Measurements from ENCODE around the gene TMEM8B.
"Not testable (repeated sequence)": the region's sequence is repeated elsewhere in the genome, so short reads cannot be mapped to it uniquely, and the experiment has no call there.

The TMEM8B gene

DNA sequence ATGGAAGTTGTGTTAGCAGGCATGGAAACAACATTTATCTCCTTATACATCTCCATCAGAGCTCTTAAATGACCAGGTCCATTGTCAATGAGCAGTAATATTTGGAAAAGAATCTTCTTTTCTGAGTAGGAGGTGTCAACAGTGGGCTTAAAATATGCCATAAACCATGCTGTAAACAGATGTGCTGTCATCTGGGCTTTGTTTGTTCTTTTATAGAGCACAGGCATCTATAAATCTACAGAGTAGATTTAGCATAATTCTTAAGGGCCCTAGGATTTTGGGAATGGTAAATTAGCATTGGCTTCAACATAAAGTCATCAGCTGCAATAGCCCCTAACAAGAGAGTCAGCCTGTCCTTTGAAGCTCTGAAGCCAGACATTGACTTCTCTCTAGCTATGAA is 69.3 kb downstream of the TMEM8B start:
- intact Hi-C loops (cut with DNase I) = no loop called here
- DNase-seq = no peak

DNA sequence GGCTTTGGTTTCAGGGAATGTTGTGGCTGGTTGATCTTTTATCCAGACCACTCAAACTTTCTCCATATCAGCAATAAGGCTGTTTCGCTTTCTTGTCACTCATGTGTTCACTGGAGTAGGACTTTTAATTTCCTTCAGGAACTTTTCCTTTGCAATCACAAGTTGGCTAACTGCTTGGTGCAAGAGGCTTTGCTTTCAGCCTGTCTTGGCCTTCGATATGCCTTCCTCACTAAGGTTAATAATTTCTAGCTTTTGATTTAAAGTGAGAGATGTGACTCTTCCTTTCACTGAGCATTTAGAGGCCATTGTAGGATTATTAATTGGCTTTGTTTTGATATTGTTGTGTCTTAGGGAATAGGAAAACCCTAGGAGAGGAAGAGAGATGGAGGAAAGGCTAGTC is 70.0 kb downstream of the TMEM8B start:
- no peak for DNase-seq
- intact Hi-C loops (cut with DNase I) = no loop called here

GRCh38 chr9:35903049-35903448 is 74.0 kb downstream of the TMEM8B start:
- DNase-seq = no peak
- intact Hi-C loops (cut with DNase I) = loop anchor here (2.0 kb wide), 1 partner anchor 42 kb away; no protein-coding TSS in a partner anchor

GRCh38 chr9:35904338-35904737 is 75.3 kb downstream of the TMEM8B start:
- DNase-seq = no peak
- intact Hi-C loops (cut with DNase I) = no loop called here

GRCh38 chr9:35905051-35905781 is 76.2 kb downstream of the TMEM8B start:
- intact Hi-C loops (cut with DNase I) = no loop called here

GRCh38 chr9:35905912-35906679 is 77.1 kb downstream of the TMEM8B start, which contains the start of gene HRCT1:
Gene HRCT1, plus strand, starts transcription at chr9:35906202. Its CDS starts 86 bp downstream, at chr9:35906288.
- intact Hi-C loops (cut with DNase I) = no loop called here
- DNase-seq = peak in 3 of 10 donors; percentile 41 to 86 (median 82)

More at GRCh38 chr9:35905051-35905781, 76.2 kb downstream of the TMEM8B start:
- DNase-seq = no peak

- intact Hi-C loops (cut with DNase I) = no loop called here
- no peak for DNase-seq
Observed at GRCh38 chr9:35906923-35907699, 78.1 kb downstream of the TMEM8B start.

- intact Hi-C loops (cut with DNase I) = no loop called here
- DNase-seq = no peak
Observed at GRCh38 chr9:35907711-35908503, 78.9 kb downstream of the TMEM8B start.

GRCh38 chr9:35908504-35909125 is 79.6 kb downstream of the TMEM8B start:
- DNase-seq = no peak
- intact Hi-C loops (cut with DNase I) = no loop called here

DNA sequence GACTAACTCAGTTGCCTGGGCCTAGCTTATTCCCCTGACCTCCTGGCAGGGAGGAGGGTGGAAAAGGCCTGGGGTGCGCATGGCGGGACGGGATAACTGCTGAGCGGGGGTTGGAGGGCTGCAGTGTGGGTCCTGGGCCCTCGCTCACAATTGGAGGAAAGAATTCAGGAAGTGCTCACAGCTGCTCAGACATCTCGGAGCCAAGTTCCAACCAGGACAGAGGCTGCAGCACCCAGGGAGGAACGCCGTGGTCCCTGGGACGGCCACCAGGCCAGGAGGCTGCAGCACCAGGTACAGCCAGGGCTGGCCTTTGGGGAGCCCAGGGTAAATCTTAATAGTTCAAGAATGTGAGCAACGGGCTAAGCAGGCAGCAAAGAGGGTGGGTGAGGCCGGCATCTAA is 80.2 kb downstream of the TMEM8B start, which contains the start of gene SPAAR:
SPAAR (plus strand) TSS at position 217 of the 400 bp plus-strand sequence. CDS start 974 bp downstream, outside the sequence.
- DNase-seq = no peak
- intact Hi-C loops (cut with DNase I) = no loop called here

GRCh38 chr9:35909687-35910612 is 80.9 kb downstream of the TMEM8B start:
- intact Hi-C loops (cut with DNase I) = no loop called here

GRCh38 chr9:35910613-35911359 is 81.8 kb downstream of the TMEM8B start:
- no peak for DNase-seq

More at GRCh38 chr9:35909687-35910612, 80.9 kb downstream of the TMEM8B start:
- peak in 1 of 10 donors; percentile 79 for DNase-seq

DNA sequence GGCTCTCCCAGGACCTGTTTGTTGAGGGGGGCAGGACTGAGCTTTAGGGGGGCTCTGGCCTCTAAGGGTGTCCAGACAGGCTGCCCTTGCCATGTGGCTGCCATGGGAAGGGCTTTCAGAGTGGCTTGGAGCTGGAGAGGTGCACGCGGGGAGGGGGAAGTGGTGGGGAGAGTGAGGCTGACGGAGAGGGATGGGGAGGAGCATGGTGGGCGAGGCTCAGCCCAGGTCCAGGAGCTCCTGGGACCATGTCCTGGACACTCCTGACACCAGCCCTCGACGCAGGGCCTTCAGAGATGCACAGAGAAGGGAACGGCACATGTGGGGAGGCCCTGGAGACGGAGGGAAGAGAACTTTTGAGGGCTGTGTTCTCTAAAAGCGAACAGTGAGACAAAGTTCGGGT is 82.7 kb downstream of the TMEM8B start:
- intact Hi-C loops (cut with DNase I) = no loop called here
- DNase-seq = no peak

More at GRCh38 chr9:35910613-35911359, 81.8 kb downstream of the TMEM8B start:
- intact Hi-C loops (cut with DNase I) = no loop called here

GRCh38 chr9:35912791-35913400 is 83.9 kb downstream of the TMEM8B start:
- no peak for DNase-seq
- intact Hi-C loops (cut with DNase I) = no loop called here

DNA sequence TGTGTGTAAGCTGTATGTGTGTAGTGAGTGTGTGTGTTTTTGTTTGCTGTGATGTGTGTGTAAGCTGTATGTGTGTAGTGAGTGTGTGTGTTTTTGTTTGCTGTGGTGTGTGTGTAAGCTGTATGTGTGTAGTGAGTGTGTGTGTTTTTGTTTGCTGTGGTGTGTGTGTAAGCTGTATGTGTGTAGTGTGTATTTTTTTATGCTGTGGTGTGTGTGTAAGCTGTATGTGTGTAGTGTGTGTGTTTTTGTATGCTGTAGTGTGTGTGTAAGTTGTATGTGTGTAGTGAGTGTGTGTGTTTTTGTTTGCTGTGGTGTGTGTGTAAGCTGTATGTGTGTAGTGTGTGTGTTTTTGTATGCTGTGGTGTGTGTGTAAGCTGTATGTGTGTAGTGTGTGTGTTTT is 84.4 kb downstream of the TMEM8B start:
- intact Hi-C loops (cut with DNase I); DNase-seq: not testable (repeated sequence)

DNA sequence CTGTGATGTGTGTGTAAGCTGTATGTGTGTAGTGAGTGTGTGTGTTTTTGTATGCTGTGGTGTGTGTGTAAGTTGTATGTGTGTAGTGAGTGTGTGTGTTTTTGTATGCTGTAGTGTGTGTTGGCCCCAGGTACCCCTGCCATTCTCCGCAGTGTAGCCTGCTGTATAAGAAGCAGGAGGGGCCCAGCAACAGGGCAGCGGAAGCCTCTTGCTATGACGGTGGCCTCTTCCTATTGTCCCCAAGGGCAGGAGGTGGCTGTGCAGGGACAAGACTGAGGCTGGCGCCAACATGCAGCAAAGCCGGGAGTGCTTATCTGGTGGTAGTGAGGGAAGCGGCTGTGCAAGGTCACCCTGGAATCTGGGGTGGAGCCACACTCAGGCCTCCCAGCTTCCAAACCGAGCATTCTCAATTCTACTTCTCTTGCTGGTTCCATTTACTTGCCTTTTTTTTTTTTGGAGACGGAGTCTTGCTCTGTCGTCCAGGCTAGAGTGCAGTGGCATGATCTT is 85.3 kb downstream of the TMEM8B start:
- no peak for DNase-seq
- intact Hi-C loops (cut with DNase I) = no loop called here
